Mesothelial cell of epicardium (in vitro differentiated cells): ENCODE measurements around the gene UGT1A7. TPM values are rescaled to one million over a fixed set of nuclear protein-coding genes. Genes with fewer than 3 reads are reported as not detected.

Source experiments
- DNase-seq, 2 experiments: peaks; one replicate each; pipeline ENCODE4 v3.0.0; 2021; ENCODE audit warnings: low spot score in 2 of 2; ENCODE audit not compliant: unreplicated experiment in 2 of 2
- H3K27ac Mint-ChIP-seq: 2 replicates; pipeline ENCODE4 v1.8.0; 2021; ENCODE audit warnings: mixed read lengths
- H3K27me3 Mint-ChIP-seq: 2 replicates; pipeline ENCODE4 v1.8.0; 2021; ENCODE audit warnings: low read depth, mixed read lengths
- H3K36me3 Mint-ChIP-seq: 2 replicates; pipeline ENCODE4 v1.8.0; 2021; ENCODE audit warnings: mixed read lengths
- H3K4me1 Mint-ChIP-seq: 2 replicates; pipeline ENCODE4 v1.8.0; 2021; ENCODE audit warnings: mixed read lengths
- H3K4me3 Mint-ChIP-seq: 2 replicates; pipeline ENCODE4 v1.8.0; 2021; ENCODE audit warnings: mild to moderate bottlenecking, moderate library complexity, mixed read lengths
- H3K9me3 Mint-ChIP-seq: 2 replicates; pipeline ENCODE4 v1.8.0; 2021; ENCODE audit warnings: mixed read lengths
- total RNA-seq: library from RNA; stranded (reverse); gene quantifications from 3 replicates; pipeline ENCODE4 v1.2.1, GENCODE V29; 2021
- TF ChIP-seq, protein P1 (sequence below): fragments of 200-600 bp; sonication (generic); IDR thresholded peaks from one replicate; pipeline ENCODE4 v1.5.0; 2021; ENCODE audit warnings: antibody characterized with exemption; ENCODE audit not compliant: unreplicated experiment

UGT1A7 gene
- total RNA-seq, 1 donor from 2014 or later: not detected

DNA sequence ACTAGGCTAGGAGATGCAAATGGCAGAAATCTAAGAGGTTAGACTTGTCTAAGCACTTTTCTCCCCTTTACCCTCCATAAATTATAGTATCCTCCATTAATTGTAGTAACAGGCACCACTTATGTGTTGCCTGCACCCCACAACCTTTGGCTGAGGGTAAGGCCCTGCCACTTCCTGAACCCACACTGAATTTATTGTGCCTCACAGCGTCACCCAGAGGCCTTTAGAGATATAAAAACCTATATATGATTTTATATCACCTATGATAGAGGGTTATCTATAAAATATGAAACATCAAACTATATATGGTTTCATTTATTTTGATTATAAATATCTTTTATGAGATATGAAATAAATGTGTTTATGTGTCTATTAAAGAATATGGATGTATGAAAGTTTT, 7.4 kb upstream of the UGT1A7 start:
- Mint-ChIP-seq H3K9me3 (no peaks in the 10 kb centered on the region), H3K27ac (no peak overlapping the region), H3K36me3 (no peaks in the 10 kb centered on the region), H3K4me3 (no peak overlapping the region), H3K27me3 (peaks cover 48% of the 10 kb centered on the region), H3K4me1 (no peaks in the 10 kb centered on the region)
- TF ChIP-seq, protein P1, sequence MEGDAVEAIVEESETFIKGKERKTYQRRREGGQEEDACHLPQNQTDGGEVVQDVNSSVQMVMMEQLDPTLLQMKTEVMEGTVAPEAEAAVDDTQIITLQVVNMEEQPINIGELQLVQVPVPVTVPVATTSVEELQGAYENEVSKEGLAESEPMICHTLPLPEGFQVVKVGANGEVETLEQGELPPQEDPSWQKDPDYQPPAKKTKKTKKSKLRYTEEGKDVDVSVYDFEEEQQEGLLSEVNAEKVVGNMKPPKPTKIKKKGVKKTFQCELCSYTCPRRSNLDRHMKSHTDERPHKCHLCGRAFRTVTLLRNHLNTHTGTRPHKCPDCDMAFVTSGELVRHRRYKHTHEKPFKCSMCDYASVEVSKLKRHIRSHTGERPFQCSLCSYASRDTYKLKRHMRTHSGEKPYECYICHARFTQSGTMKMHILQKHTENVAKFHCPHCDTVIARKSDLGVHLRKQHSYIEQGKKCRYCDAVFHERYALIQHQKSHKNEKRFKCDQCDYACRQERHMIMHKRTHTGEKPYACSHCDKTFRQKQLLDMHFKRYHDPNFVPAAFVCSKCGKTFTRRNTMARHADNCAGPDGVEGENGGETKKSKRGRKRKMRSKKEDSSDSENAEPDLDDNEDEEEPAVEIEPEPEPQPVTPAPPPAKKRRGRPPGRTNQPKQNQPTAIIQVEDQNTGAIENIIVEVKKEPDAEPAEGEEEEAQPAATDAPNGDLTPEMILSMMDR: no peak
- no peak for DNase-seq

DNA sequence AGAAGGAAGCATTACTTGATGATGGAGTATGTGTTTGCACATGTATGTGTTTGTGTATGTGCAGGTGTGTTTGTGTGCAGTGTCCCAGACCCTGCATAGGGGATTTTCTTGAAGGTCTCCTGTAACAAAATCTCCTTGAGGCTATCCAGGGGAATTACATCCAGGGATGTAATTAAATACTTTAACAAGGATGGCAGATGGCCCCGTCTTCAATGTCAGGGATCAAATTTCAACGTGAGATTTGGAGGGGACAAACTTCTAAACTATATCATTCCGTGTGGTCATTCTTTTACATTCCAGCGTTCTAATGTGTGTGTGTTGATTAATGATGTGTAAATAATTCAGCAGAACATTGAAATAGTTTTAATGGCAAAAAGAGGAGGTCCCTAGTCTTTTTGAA, 6.7 kb upstream of the UGT1A7 start:
- TF ChIP-seq, protein P1: no peak
- Mint-ChIP-seq H3K4me1 (no peaks in the 10 kb centered on the region), H3K9me3 (no peaks in the 10 kb centered on the region), H3K4me3 (no peak overlapping the region), H3K36me3 (no peaks in the 10 kb centered on the region), H3K27me3 (peaks cover 53% of the 10 kb centered on the region), H3K27ac (no peak overlapping the region)
- DNase-seq: no peak

DNA sequence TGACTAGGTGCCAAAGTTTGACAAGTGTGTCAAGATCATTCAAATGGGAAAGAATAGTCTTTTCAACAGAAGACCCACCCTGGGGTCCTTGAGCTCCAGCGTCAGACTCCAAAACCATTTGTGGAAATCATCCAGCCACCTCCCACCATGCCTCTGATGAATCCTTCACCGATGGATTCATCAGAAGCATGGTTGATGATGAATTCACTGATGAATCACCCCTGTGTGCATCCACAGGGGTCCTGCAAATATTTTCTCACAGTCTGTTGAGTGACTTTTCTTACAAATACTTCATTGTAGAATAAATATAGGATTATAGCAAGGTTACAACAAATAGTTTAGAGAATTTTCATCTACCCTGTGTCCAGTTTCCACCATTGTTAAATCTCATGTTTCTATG, 5.7 kb upstream of the UGT1A7 start:
- TF ChIP-seq, protein P1: no peak
- H3K9me3 Mint-ChIP-seq: no peaks in the 10 kb centered on the region
- H3K4me1 Mint-ChIP-seq: no peaks in the 10 kb centered on the region
- H3K27ac Mint-ChIP-seq: no peak overlapping the region
- H3K36me3 Mint-ChIP-seq: no peaks in the 10 kb centered on the region
- H3K27me3 Mint-ChIP-seq: peaks cover 54% of the 10 kb centered on the region
- no peak for DNase-seq
- H3K4me3 Mint-ChIP-seq: no peak overlapping the region

DNA sequence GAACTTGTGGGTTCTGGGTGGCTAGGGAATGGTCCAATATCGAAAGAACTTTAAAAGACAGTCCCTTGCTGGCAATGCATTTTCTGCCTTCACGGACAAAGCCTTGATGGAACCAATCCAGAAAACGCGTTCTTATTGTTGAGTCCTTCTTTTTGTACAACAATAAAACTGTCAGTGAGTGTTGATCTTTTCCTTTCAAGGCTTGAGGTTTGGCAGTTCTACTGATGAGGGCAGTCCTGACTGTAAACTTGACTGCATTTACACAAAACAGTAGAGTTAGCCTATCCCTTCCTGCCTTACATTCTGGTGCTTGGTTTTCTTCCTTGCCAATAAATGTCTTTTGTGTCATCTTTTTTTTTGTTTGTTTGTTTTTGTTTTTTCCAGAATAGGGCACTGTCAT, 2.5 kb upstream of the UGT1A7 start:
- Mint-ChIP-seq H3K27me3 (peaks cover 55% of the 10 kb centered on the region), H3K4me3 (no peak overlapping the region), H3K27ac (no peak overlapping the region), H3K4me1 (no peaks in the 10 kb centered on the region), H3K9me3 (no peaks in the 10 kb centered on the region), H3K36me3 (no peaks in the 10 kb centered on the region)
- TF ChIP-seq, protein P1: no peak
- DNase-seq: no peak

DNA sequence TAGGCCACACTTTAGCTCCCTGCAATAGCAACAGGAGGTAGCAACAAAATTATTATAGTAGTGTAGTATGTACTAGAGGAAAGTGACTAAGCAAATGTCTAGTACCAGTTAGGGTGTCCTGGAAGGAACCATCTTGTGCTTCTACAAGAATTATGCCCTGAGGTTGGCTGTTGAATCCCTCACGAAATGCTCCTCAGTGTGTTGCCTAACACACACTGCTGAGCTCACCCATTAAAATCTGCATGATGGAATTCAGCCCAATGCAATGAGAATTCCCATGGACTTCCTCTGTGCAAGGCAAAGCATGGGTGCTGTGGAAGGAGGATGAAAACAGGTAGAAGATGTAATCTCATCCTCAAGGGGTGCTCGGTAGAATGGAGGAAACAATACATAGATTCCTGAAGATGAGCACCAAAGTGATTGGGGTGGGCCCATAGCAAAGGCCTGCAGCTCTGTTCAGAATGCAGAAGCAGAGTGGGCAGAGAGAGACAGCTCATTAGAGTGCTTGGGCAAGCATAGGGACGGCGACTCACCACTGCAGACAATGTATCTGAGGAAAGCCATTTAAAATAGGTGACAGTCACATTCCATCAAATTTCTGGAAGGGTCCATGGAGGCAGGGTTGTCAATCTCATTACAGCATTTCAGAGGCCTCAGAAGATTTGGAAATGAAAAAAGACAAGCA, 1.2 kb upstream of the UGT1A7 start:
- Mint-ChIP-seq H3K4me3 (no peak overlapping the region), H3K4me1 (no peaks in the 10 kb centered on the region), H3K27ac (no peak overlapping the region), H3K27me3 (peaks cover 61% of the 10 kb centered on the region), H3K36me3 (no peaks in the 10 kb centered on the region), H3K9me3 (no peaks in the 10 kb centered on the region)
- DNase-seq: no peak
- TF ChIP-seq, protein P1: no peak
